Medulla oblongata (tissue), 1 donor: Measurements from ENCODE around the gene MTR.

Experiments used
- DNase-seq: peaks from one replicate; pipeline ENCODE4 v3.0.0-alpha.2; 2015; ENCODE audit errors: extremely low spot score

MTR gene

GRCh38 chr1:236952246-236953003 lies 157.3 kb downstream of the MTR start:
- no peak for DNase-seq

- no peak for DNase-seq
Observed at GRCh38 chr1:236953151-236953700, 158.1 kb downstream of the MTR start.
